ENCODE data around the gene KLHL26.

KLHL26 gene

GRCh38 chr19:18713550-18714117, 76.8 kb downstream of the KLHL26 start:
- Histone ChIP-seq H3K27ac (ENCODE audit: low read depth, low read length) (no peak overlapping the region), H3K4me1 (ENCODE audit: control insufficient read depth, insufficient read depth, low read length, unreplicated experiment) (no peaks in the 10 kb centered on the region)

GRCh38 chr19:18715416-18715815, 78.6 kb downstream of the KLHL26 start:
- no peaks in the 10 kb centered on the region for H3K36me3 ChIP-seq (ENCODE audit: insufficient read depth, low read length)
- H3K79me2 ChIP-seq (ENCODE audit: control insufficient read depth, insufficient read depth, low read length, unreplicated experiment), result no peaks in the 10 kb centered on the region
- H3K4me3 ChIP-seq (ENCODE audit: low read depth, low read length), result no peak overlapping the region
- no peak overlapping the region for H2AFZ ChIP-seq (ENCODE audit: low read length, unreplicated experiment)
- no peaks in the 10 kb centered on the region for H3K27me3 ChIP-seq (ENCODE audit: insufficient read depth, low read length)
- no peak overlapping the region for H3K27ac ChIP-seq (ENCODE audit: low read depth, low read length)
- no peaks in the 10 kb centered on the region for H3K4me1 ChIP-seq (ENCODE audit: control insufficient read depth, insufficient read depth, low read length, unreplicated experiment)

More at GRCh38 chr19:18713550-18714117, 76.8 kb downstream of the KLHL26 start:
- Histone ChIP-seq H3K79me2 (ENCODE audit: control insufficient read depth, insufficient read depth, low read length, unreplicated experiment) (no peaks in the 10 kb centered on the region), H3K4me3 (ENCODE audit: low read depth, low read length) (no peak overlapping the region), H2AFZ (ENCODE audit: low read length, unreplicated experiment) (no peak overlapping the region), H3K36me3 (ENCODE audit: insufficient read depth, low read length) (no peaks in the 10 kb centered on the region), H3K27me3 (ENCODE audit: insufficient read depth, low read length) (no peaks in the 10 kb centered on the region)

GRCh38 chr19:18716857-18717256, 80.0 kb downstream of the KLHL26 start:
- no peaks in the 10 kb centered on the region for H3K4me1 ChIP-seq (ENCODE audit: control insufficient read depth, insufficient read depth, low read length, unreplicated experiment)
- no peak overlapping the region for H3K27ac ChIP-seq (ENCODE audit: low read depth, low read length)
- H2AFZ ChIP-seq (ENCODE audit: low read length, unreplicated experiment), result no peak overlapping the region
- H3K36me3 ChIP-seq (ENCODE audit: insufficient read depth, low read length), result no peaks in the 10 kb centered on the region
- no peaks in the 10 kb centered on the region for H3K27me3 ChIP-seq (ENCODE audit: insufficient read depth, low read length)
- H3K79me2 ChIP-seq (ENCODE audit: control insufficient read depth, insufficient read depth, low read length, unreplicated experiment), result no peaks in the 10 kb centered on the region
- no peak overlapping the region for H3K4me3 ChIP-seq (ENCODE audit: low read depth, low read length)

- no peak overlapping the region for H3K27ac ChIP-seq (ENCODE audit: low read depth, low read length)
- no peaks in the 10 kb centered on the region for H3K27me3 ChIP-seq (ENCODE audit: insufficient read depth, low read length)
- H2AFZ ChIP-seq (ENCODE audit: low read length, unreplicated experiment), result no peak overlapping the region
- H3K4me3 ChIP-seq (ENCODE audit: low read depth, low read length), result no peak overlapping the region
- H3K36me3 ChIP-seq (ENCODE audit: insufficient read depth, low read length), result no peaks in the 10 kb centered on the region
- H3K79me2 ChIP-seq (ENCODE audit: control insufficient read depth, insufficient read depth, low read length, unreplicated experiment), result no peaks in the 10 kb centered on the region
- no peaks in the 10 kb centered on the region for H3K4me1 ChIP-seq (ENCODE audit: control insufficient read depth, insufficient read depth, low read length, unreplicated experiment)
These were observed 80.8 kb downstream of the KLHL26 start for GRCh38 chr19:18717601-18718000.

- no peaks in the 10 kb centered on the region for H3K27me3 ChIP-seq (ENCODE audit: insufficient read depth, low read length)
- no peak overlapping the region for H3K4me3 ChIP-seq (ENCODE audit: low read depth, low read length)
- no peaks in the 10 kb centered on the region for H3K4me1 ChIP-seq (ENCODE audit: control insufficient read depth, insufficient read depth, low read length, unreplicated experiment)
- no peaks in the 10 kb centered on the region for H3K79me2 ChIP-seq (ENCODE audit: control insufficient read depth, insufficient read depth, low read length, unreplicated experiment)
- H2AFZ ChIP-seq (ENCODE audit: low read length, unreplicated experiment), result no peak overlapping the region
- no peaks in the 10 kb centered on the region for H3K36me3 ChIP-seq (ENCODE audit: insufficient read depth, low read length)
- H3K27ac ChIP-seq (ENCODE audit: low read depth, low read length), result no peak overlapping the region
These were observed 81.2 kb downstream of the KLHL26 start for GRCh38 chr19:18718015-18718526.

- no peaks in the 10 kb centered on the region for H3K79me2 ChIP-seq (ENCODE audit: control insufficient read depth, insufficient read depth, low read length, unreplicated experiment)
- no peaks in the 10 kb centered on the region for H3K36me3 ChIP-seq (ENCODE audit: insufficient read depth, low read length)
- H3K27me3 ChIP-seq (ENCODE audit: insufficient read depth, low read length), result no peaks in the 10 kb centered on the region
- H3K4me1 ChIP-seq (ENCODE audit: control insufficient read depth, insufficient read depth, low read length, unreplicated experiment), result no peaks in the 10 kb centered on the region
- no peak overlapping the region for H2AFZ ChIP-seq (ENCODE audit: low read length, unreplicated experiment)
- no peak overlapping the region for H3K4me3 ChIP-seq (ENCODE audit: low read depth, low read length)
- no peak overlapping the region for H3K27ac ChIP-seq (ENCODE audit: low read depth, low read length)
These were observed 82.1 kb downstream of the KLHL26 start for GRCh38 chr19:18718846-18719458.

GRCh38 chr19:18719541-18719940, 82.7 kb downstream of the KLHL26 start:
- no peaks in the 10 kb centered on the region for H3K4me1 ChIP-seq (ENCODE audit: control insufficient read depth, insufficient read depth, low read length, unreplicated experiment)
- H3K4me3 ChIP-seq (ENCODE audit: low read depth, low read length), result no peak overlapping the region
- no peaks in the 10 kb centered on the region for H3K79me2 ChIP-seq (ENCODE audit: control insufficient read depth, insufficient read depth, low read length, unreplicated experiment)
- H2AFZ ChIP-seq (ENCODE audit: low read length, unreplicated experiment), result no peak overlapping the region
- no peaks in the 10 kb centered on the region for H3K27me3 ChIP-seq (ENCODE audit: insufficient read depth, low read length)
- no peak overlapping the region for H3K27ac ChIP-seq (ENCODE audit: low read depth, low read length)
- no peaks in the 10 kb centered on the region for H3K36me3 ChIP-seq (ENCODE audit: insufficient read depth, low read length)
